ENCODE measurements around the gene KSR1.
"Not testable (repeated sequence)": the region's sequence is repeated elsewhere in the genome, so short reads cannot be mapped to it uniquely, and the experiment has no call there.

KSR1 gene

DNA sequence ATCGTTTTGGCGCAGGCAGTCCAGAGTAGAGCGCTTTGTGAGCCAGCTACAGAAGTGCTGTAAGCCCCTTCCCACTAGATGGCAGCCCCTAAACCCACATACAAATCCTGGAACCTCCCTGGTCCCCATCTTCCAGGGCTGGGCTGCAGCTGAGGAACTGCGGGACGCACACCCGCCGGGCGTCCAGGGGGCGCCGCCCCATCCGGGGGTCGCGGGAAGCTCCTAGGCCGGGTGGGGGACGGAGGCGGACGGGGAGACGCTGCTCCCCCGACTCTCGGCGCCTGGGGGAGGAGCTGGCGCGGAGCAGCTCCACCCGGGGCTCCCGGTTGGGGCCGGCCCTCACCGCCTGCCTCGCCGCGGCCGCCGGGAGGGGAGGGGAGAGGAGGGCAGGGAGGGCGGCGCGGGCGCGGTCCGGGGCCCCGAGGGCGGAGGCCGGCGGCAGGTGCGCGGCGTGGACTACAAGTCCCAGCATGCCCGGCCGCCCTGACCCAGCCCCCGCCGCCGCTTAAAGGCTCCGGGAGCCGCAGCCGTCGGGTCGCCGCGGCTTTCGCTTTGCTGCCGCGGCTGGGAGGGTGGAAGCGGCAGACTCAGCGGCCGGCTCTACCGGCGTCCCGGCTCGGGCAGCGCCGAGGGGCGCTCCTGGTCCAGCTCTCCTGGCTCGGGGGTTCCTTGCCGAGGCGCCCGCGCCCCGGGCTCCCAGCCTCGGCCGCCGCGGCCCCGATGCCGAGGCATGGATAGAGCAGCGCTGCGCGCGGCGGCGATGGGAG, at the start of gene KSR1:
KSR1 (plus strand) TSS at position 535 of the 767 bp plus-strand sequence; CDS start at position 731, 196 bp downstream.
- DNase-seq (ENCODE audit: low read depth): peak; percentile 65

DNA sequence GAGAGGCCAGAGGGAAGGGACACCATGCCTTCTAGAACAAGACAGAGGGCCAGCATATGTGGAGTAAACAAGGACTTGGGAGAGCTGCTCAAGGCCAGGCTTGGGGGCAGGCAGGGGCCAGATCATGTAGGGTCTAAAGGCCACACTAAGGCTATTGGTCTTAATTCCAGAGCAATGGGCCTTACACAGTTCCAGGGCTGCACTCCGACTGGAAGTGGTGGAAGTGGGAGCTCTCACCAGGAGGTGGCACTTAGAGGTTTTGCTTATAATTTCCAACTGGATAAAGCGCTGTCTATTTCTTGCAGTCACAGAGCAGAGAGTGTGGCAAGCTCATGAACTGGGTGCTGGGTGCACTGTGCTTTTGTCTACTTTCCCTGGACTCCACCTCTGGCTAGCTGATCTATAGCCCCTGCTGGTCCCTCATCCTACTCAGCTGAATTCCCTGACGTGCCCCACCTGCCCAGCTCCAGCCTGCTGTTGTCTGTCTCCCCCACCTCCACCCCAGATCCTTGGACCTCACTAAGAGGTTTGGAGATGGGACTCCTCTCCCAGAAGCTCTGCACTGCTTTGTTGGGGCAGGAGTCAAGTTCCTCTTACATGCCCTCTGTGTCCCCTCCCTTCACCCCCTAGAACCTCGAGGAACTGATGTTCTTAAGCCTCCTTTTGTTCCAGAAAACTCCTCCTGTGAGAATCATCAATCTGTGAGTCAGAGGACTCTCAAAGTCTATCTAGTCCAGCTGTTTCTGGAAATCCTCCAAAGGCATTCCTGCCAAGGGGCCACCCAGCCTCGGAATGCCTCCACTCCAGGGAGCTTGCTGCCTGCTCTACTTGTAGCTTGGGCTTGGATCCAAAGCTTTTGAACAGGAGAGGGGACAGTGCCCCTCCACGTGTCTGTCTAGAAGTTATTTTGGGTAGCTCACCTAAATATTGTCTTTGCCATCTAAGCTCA, 48.1 kb upstream of the KSR1 start:
- no peak for DNase-seq (ENCODE audit: low read depth)

DNA sequence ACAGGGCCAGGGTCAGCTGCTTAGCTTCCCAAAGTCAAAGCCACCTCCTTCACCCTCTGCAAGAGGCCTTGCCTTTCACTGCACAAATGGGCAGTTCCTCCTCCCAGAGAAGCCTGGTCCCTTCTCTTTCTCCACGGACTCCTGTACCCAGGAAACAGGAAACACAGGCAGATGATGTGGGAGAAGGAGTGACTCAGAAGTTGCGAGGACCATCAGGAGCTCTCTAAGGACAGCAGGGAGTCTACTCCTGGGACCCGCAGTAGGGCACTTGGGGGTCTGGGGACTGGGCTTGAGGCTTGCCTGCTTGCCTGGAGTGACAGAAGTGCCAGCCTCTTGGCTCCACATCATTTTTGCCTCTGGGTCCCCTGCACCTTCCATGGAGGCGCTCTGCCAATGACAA, 47.4 kb upstream of the KSR1 start:
- no peak for DNase-seq (ENCODE audit: low read depth)

DNA sequence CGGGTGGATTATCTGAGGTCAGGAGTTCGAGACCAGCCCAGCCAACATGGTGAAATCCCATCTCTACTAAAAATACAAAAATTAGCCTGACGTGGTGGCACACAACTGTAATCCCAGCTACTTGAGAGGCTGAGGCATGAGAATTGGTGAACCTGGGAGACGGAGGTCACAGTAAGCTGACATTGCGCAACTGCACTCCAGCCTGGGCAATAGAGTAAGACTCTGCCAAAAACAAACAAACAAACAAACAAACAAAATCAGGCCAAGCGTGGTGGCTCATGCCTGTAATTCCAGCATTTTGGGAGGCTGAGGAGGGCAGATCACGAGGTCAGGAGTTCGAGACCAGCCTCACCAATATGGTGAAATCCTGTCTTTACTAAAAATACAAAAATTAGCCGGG, 44.1 kb upstream of the KSR1 start:
- DNase-seq (ENCODE audit: low read depth): not testable (repeated sequence)

DNA sequence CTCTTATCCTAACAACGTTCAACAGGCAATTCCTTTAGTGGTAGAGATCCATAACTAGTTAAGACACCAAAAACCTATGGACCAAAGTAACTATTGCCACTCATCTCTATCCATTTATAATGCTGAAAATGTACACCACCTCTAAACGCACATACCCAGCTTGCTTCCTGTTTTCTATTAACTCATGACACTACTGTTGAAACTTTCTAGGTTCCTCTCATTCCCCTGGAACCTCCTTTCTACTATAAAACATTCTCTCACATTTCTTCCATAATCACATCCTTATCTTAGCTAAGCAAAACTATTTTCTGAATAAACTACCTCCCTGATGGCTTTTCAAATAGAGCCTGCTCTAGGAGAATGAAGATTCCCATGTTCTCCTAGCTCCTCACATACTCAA, 42.9 kb upstream of the KSR1 start:
- DNase-seq (ENCODE audit: low read depth): no peak

DNA sequence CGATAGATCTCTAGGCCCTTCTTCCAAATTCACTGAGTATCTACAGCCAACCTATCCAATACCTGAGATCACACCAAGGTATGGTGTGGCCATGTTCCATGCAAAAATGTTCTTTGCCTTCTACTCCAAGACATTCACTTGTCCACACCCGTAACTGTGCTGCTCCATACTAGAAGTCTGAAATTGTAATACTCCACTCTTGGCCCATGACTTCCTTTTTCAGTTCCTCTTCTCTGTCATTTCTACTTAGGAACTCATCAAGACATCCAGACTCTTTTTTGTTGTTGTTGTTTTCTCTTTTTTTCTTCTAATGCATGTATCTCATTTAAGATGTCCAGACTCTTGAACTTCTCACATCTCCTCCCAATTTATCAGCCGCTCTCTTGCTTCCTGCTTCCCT, 42.5 kb upstream of the KSR1 start:
- DNase-seq (ENCODE audit: low read depth): no peak

DNA sequence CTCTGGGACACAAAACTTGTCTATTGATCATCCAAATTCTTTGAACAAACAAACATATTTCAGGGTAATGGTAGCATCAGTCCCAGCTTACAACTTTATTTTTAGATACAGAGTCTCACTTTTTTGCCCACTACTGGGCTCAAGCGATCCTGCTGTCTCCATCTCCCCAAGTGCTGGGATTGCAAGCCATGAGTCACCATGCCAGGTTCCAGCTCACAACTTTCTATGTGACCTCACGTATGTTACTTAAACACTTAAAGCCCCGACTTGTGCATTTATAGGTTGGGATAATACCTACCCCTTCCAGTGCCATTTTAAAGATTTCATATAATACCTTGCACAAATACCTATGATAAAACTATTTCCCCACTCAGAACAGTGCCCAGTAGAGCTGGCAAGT, 42.0 kb upstream of the KSR1 start:
- no peak for DNase-seq (ENCODE audit: low read depth)

DNA sequence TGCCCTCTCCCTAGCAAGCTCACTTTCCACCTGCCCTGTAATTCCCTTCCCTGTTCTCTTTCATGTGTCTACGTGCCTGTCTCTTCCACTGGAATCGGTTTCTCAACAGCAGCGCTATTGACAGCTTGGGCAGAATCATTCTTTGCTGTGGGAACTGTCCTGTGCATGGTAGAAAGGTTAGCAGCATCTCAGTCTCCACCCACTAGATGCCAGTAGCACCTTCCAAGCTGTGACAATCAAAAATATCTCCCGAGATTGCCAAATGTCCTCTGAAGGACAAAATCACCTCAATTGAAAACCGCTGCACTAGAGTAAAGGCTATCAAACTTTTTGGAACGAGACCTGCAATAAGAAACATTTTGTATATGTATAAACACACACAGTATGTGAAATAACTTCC, 41.6 kb upstream of the KSR1 start:
- DNase-seq (ENCODE audit: low read depth): no peak

DNA sequence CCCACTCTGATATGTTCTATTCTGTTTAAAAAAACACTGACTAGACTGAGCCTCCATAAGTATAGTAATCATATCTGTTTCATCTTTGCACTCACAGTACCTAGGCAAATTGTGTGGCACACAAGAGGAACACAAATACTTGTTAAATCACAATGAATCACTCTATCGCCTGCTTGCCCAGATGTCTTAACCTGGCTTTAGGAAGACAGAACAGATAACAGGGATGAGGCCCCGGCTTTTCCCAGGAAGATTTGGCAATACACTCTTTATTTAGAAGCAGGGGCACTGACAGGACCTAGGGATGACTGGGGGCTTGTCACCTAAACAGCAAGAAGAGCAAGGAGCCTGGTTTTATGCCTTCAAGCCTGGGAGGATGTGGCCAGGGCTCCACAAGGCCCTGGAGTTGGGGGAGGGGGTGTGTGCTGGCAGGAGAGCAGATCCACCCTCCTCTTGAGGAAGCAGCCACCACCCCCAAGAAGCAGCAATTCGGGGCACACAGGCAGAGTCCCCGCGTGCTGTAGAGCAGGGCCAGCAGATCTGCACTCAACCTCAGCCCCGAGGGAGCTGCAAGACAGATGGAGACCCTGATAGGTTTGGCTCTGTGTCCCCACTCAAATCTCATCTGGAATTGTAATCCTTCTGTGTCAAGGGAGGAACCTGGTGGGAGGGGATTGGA, 41.0 kb upstream of the KSR1 start:
- no peak for DNase-seq (ENCODE audit: low read depth)

DNA sequence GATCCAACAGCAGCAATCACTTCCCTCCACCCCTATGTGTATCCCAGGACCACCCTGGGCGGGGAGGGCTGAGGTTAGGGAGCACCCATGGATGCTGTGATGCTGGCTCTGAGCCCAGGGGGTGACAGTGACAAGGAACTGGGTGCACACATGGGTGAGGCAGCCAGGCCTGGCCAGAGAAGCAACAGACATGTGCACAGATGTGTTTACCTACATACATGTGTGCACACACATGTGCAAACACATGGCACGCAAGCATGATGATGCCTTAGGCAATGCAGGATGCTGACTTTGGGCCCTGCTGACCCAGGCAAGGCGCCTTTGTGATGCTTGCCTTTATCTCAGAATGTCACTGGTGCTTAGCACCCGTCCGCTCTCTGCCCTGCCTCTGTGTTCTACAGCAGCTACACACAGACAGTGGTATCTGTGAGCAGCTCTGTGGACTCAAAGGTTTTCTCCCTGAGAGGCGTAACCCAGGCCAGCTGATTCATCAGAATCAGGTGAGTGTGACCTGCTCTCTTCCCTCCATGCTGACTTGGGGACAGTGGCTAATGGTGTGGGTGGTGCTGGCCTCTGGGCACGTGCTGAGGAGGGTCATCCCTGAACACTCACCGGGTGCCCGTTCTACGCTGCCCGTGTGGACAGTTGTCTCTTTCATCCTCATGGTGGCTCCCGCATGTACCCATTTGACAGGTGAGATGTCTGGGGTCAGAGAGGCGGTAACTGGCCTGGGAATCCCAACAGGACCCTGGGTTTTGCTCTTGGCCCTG, 38.5 kb upstream of the KSR1 start:
- DNase-seq (ENCODE audit: low read depth): no peak

DNA sequence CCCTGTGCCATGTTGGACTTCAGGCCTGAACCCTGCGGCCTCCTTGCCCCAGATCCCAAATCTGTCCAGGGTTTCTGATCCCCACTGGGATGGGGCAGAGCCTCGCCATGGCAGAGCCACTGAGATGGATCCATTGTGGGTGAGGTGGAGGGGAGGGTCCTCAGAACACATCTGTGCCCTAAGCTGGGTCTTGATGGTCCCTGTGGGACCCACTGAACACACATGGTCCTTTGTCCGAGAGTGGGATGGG, 38.0 kb upstream of the KSR1 start:
- no peak for DNase-seq (ENCODE audit: low read depth)

DNA sequence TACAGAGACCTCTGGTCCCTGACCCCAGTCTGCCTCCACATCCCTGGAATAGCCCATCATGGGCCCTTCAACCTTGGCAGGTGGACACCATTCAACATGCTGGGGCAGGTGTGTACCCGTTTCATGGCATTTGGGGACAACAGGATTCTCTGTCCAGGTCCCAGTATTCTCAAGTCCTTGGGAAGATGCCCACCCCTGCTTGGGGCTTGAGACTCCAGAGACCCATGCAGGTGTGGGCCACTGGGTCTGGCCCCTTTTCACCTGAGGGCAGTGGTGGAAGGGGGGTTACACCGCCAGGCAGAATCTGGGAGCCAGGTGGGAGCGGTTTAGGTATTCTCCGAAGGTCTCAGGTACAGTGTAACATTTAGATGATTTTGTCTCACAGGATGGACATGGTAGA, 37.1 kb upstream of the KSR1 start:
- DNase-seq (ENCODE audit: low read depth): no peak

DNA sequence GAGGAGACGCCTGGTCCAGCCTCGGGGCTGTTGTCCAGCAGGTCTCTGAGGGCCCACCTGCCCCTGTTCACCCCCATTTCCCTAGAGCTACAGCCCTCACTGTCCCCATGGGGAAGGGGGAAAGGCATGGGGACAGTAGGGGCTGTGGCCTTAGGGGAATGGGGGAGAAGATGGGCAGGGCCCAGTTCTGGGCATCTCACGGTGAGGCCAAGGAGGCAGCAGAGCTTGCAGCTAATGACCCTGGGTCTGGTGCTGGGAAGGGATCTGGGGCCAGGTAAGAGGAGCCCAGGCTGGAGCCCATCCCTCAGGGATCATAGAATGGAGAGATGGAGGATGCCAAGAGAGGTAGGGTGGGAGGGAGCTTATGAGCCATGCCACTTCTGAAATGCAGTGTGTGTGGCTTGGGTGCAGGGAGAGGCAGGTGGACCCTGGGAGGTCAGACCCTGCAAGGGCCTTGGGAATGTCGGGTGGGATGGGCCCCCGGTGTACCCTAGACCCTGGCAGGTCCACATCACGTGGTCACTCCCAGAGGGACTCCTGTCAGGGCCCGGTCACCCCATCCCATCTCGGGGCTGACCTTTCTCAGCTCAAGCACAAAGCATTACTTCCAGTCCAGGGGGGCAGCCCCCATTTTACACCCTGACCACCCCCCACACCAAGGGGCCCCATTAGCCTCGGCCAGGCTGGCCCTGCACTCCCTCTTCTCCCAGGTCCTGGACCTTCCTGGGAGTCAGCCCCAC, 35.9 kb upstream of the KSR1 start:
- no peak for DNase-seq (ENCODE audit: low read depth)

DNA sequence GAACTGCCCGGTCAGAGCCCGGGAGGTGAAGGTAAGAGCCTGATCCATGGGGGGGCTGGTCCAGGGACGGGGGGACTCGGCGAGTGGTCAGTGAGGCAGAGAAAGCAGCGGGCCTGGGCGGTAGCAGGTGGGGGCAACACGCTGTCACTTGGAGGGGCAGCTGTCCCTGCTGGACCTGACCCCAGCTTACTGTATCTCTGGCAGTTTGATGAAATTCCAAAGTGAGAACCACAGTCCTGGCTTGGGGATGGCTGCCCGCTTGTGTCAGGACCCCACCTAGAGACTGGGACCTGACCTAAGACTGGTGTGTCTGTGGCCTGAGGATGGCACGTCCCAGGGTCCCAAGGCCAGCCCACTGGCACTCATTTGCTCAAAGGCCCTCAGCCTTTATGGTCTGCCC, 35.1 kb upstream of the KSR1 start:
- no peak for DNase-seq (ENCODE audit: low read depth)

DNA sequence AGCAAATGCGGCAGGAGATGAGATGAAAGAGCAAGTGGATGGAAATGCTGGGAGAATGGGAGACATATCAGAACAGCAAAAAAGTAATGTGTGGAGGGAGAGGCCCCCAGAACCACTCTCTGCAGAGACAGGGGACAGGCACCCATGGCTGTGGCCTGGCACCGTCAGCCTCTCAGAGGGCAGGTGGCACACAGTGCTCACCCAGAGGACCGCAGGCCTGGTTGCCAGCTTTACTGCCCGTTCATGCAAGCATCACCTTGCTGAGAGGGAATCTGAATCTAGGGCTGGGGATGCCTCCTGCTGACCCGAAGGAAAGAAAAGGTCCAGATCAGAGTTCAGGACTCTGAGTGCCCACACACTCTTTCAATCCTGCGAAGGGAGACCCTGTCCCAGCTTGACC, 34.6 kb upstream of the KSR1 start:
- DNase-seq (ENCODE audit: low read depth): not testable (repeated sequence)

DNA sequence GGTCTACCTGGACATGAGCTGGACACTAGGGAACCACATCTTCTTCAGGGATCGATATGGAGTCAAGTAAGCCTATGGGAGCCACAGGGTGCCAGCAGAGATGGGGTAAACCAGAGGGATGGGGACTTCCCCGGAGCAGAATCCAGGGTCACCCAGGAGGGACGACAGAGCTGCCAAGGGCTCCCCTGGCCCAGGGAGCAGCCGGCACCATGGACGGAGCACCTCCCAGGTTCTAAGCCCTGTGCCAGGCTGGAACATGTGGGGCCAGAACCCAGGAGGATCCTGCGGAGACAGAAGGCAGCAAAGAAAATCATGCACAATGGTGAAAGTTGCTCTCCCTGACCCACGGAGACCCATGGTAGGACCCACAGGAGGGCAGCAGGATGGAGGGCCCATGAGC, 33.6 kb upstream of the KSR1 start:
- no peak for DNase-seq (ENCODE audit: low read depth)

DNA sequence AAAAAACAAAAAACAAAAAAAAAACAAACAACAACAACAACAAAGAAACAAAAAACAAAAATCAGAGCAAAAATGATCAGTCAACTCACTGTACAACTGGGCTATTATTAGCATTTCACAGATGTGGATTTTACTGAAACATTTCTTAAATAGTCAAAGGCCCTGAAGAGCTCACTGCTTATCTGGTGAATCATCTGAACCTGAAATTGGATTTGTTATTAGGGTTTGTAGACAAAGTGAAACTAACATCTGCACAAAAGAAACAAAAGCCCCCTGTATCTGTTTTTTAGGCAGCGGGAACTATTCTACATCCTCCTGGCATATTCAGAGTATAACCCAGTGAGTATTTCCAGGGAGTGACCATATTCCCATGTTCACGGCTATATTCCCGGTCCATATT, 32.6 kb upstream of the KSR1 start:
- no peak for DNase-seq (ENCODE audit: low read depth)

DNA sequence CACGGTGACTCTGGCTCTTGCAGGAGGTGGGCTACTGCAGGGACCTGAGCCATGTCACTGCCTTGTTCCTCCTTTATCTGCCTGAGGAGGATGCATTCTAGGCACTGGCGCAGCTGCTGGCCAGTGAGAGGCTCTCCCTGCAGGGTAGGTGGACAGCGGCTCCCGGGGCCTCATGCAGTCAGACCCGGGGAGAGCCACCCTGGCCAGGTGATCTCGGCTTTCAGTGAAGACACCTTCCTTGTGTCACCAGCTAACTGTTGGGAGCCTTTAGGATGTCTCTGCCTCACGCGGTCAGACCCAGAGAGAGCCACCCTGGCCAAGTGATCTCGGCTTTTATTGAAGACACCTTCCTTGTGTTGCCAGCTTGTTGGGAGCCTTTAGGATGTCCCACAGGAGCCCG, 31.7 kb upstream of the KSR1 start:
- no peak for DNase-seq (ENCODE audit: low read depth)

DNA sequence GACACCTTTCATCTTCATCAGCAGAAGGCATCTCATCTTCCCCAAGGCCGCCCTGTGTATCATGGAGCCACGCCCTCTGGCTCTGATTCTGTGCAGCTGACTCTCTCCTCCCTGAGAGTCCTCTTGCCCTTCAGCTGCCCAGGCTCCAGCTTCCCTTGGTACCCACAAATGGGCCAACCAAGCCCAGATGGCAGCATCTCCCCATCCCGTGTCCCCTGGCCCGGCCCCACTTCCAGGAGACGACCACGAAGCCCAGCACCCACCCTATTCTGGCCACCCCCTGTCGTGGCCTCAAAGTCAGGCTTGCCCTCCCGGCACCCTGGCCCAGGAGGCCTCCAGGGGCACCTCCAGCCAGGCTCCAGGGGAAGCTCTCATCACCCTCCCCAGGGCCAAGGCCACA, 31.3 kb upstream of the KSR1 start:
- no peak for DNase-seq (ENCODE audit: low read depth)

DNA sequence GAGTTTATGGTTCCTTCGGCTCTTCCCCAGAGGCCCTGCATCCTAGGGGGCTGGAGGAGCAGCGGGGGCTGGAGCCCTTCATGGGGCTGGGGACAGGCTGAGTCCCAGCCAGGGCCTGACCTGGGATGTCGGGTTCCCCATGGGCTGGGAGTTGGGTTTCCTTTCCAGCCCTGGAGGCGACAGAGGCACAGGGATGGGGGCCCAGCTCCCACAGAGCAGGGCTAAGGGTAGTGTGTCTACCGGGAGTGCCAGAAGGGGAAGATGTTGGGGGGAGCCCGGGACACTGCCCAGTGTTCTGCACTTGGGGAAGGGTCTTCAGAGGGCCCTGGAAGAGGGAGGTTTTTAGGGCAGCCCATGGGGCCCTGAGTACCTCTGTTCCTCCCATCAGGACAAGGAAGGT, 30.7 kb upstream of the KSR1 start:
- not testable (repeated sequence) for DNase-seq (ENCODE audit: low read depth)

DNA sequence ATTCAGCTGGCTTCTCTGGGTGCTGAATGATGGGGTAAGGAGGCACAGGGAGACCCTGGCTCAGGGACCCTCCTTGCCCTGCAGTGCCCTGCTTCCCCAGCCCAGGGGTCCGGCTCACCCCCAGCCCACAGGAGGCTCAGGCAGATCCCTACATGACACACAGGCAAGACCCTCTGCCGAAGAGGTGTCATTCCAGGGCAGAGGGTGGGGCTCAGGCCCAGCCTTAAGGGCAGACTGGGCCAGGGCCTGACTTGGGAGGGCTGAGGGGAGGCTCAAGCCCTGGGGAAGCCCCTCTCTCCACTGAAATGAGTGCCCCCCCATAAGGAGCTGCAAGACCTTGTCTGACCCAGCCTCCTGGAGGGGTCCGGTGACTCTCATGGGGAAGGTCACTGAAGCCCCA, 30.3 kb upstream of the KSR1 start:
- no peak for DNase-seq (ENCODE audit: low read depth)

DNA sequence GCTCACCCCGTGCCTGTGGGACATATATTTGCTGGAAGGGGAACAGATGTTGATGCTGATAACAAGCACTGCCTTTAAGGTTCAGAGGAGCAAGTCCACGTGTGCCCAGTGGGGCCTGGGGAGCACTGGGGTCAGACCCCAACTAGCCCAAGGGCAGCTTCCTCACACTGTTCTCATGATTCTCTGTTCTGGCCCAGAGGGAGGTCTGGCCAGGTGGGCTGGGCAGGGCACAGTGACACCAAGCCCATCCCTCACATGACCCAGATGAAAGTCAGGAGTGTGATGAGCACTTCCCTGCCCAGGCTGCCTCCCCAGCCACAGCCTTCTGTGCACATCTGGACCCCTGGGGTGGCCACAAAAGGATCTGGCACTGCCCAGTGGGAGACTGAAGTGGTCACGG, 29.8 kb upstream of the KSR1 start:
- not testable (repeated sequence) for DNase-seq (ENCODE audit: low read depth)
